BJ (cell line): ENCODE results near the gene BHLHA9. TPM values are rescaled to one million over a fixed set of nuclear protein-coding genes. Genes with fewer than 3 reads are reported as not detected.

Experiments used
- CTCF ChIA-PET: fragments of 350-600 bp; formaldehyde crosslinking; extraction: SDS; loops from one replicate; lab custom pipeline; 2021; ENCODE audit warnings: antibody characterized with exemption, inconsistent platforms; lab: Yijun Ruan, JAX
- POLR2A ChIA-PET: fragments of 300-600 bp; sonication (Branson Sonifier 250); formaldehyde crosslinking; extraction: SDS; loops from one replicate; lab custom pipeline; 2021; ENCODE audit warnings: antibody characterized with exemption; lab: Charles Lee
- DNase-seq: peaks from one replicate; pipeline ENCODE4 v3.0.0-alpha.2; 2011; ENCODE audit warnings: low read depth
- H3K27me3 ChIP-seq: 2 replicates; pipeline ENCODE4 v1.6.0; 2011; ENCODE audit warnings: low read length; ENCODE audit not compliant: control insufficient read depth, insufficient read depth
- H3K36me3 ChIP-seq: 2 replicates; pipeline ENCODE4 v1.5.1; 2011; ENCODE audit warnings: low read length; ENCODE audit not compliant: control insufficient read depth, insufficient read depth
- H3K4me3 ChIP-seq: 2 replicates; pipeline ENCODE4 v1.5.1; 2011; ENCODE audit warnings: low read depth, mild to moderate bottlenecking, control low read depth, low read length
- CTCF ChIP-seq: IDR thresholded peaks from 2 replicates; pipeline ENCODE4 v1.5.1; 2011; ENCODE audit warnings: low read depth, mild to moderate bottlenecking, control low read depth, inconsistent platforms, low read length, moderate library complexity; ENCODE audit not compliant: insufficient read depth
- polyA plus RNA-seq: library from polyadenylated mRNA; depleted of rRNA; stranded (reverse); fragments of >200 nt; gene quantifications from 2 replicates; pipeline ENCODE4 v1.2.3, GENCODE V29; 2011

Gene BHLHA9
- polyA plus RNA-seq, 1 experiment = not detected

- POLR2A ChIA-PET = no interaction called here
- Histone ChIP-seq H3K36me3 (no peaks in the 10 kb centered on the region), H3K27me3 (peaks cover 11% of the 10 kb centered on the region), H3K4me3 (no peak overlapping the region)
- no peak for DNase-seq
- no peak for TF ChIP-seq CTCF
- CTCF ChIA-PET = no interaction called here
These were observed 28.4 kb downstream of the BHLHA9 start for GRCh38 chr17:1298606-1299005.

- POLR2A ChIA-PET = no interaction called here
- TF ChIP-seq CTCF = no peak
- CTCF ChIA-PET = no interaction called here
- Histone ChIP-seq H3K27me3 (peaks cover 11% of the 10 kb centered on the region), H3K36me3 (no peaks in the 10 kb centered on the region), H3K4me3 (no peak overlapping the region)
- no peak for DNase-seq
These were observed 29.5 kb downstream of the BHLHA9 start for GRCh38 chr17:1299552-1300370.

GRCh38 chr17:1300371-1300905, 30.2 kb downstream of the BHLHA9 start:
- Histone ChIP-seq H3K36me3 (no peaks in the 10 kb centered on the region), H3K4me3 (no peak overlapping the region), H3K27me3 (peaks cover 13% of the 10 kb centered on the region)
- ChIA-PET CTCF (no interaction called here), POLR2A (no interaction called here)
- no peak for DNase-seq
- no peak for TF ChIP-seq CTCF

- CTCF ChIA-PET = no interaction called here
- TF ChIP-seq CTCF = no peak
- DNase-seq = no peak
- POLR2A ChIA-PET = no interaction called here
- H3K36me3 ChIP-seq = no peaks in the 10 kb centered on the region
- no peak overlapping the region for H3K4me3 ChIP-seq
- H3K27me3 ChIP-seq = peaks cover 13% of the 10 kb centered on the region
These were observed 31.3 kb downstream of the BHLHA9 start for GRCh38 chr17:1301546-1301945.

GRCh38 chr17:1302761-1303160, 32.5 kb downstream of the BHLHA9 start:
- no peak for TF ChIP-seq CTCF
- CTCF ChIA-PET = no interaction called here
- POLR2A ChIA-PET = no interaction called here
- Histone ChIP-seq H3K36me3 (no peaks in the 10 kb centered on the region), H3K27me3 (peaks cover 12% of the 10 kb centered on the region), H3K4me3 (no peak overlapping the region)
- no peak for DNase-seq
